Measurements from ENCODE around the gene INS. TPM values are rescaled to one million over a fixed set of nuclear protein-coding genes. Genes with fewer than 3 reads are reported as not detected.
A peak's percentile ranks its signal among the peaks of the same experiment; 100 is the strongest.

The INS gene
- polyA plus RNA-seq, 2 of the 4 experiments (the other 2 are of a cell fraction): not detected

DNA sequence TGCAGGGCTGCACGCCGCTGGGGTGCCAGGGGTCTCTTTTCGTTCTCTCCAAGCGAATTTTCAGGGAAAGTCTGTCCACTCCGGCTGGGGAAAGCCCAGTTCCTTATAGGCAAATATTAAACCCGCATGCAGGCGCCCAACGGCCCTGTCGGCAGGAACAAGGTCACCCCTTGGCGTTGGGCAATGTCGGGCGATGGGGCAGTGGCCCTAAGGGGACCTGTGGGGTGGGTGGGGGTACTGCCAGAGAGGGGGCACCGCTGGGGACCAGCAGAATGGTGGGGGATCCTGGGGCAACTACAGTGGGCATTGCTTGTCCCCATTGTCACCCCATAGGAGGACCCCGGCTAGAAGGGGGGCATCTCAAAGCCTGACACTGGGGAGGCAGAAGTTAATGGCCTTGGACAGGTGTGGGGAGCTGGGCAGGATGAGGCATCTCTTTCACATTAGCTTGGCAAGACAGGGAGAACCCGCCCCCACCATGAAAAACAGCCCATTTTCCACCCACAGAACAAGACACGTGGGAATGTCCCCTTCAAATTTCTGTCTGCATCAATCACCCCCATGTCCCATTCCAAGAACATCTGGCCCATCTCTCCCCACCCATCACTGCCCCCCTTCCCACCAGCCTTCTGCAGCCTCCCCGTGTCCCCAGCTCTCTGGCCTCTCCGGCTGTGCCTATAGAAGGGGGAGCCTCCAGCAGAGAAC, 16.3 kb downstream of the INS start (continued):
- TF ChIP-seq, protein P1, sequence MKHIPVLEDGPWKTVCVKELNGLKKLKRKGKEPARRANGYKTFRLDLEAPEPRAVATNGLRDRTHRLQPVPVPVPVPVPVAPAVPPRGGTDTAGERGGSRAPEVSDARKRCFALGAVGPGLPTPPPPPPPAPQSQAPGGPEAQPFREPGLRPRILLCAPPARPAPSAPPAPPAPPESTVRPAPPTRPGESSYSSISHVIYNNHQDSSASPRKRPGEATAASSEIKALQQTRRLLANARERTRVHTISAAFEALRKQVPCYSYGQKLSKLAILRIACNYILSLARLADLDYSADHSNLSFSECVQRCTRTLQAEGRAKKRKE (CRISPR knock-in tag; IDR thresholded peaks at IDR 0.05; ENCODE audit: low read depth): no peak
- no peak for TF ChIP-seq TP53 (CRISPR knock-in tag; IDR thresholded peaks at IDR 0.05)
- no peak for TF ChIP-seq EHMT2 (IDR thresholded peaks at IDR 0.05; ENCODE audit: low read depth)
- no peak for TF ChIP-seq FOSL2 (IDR thresholded peaks at IDR 0.05)
- no peak for TF ChIP-seq FOSL2 (CRISPR knock-in tag; IDR thresholded peaks at IDR 0.05)
- no peak for TF ChIP-seq EHF (CRISPR knock-in tag; IDR thresholded peaks at IDR 0.05)

DNA sequence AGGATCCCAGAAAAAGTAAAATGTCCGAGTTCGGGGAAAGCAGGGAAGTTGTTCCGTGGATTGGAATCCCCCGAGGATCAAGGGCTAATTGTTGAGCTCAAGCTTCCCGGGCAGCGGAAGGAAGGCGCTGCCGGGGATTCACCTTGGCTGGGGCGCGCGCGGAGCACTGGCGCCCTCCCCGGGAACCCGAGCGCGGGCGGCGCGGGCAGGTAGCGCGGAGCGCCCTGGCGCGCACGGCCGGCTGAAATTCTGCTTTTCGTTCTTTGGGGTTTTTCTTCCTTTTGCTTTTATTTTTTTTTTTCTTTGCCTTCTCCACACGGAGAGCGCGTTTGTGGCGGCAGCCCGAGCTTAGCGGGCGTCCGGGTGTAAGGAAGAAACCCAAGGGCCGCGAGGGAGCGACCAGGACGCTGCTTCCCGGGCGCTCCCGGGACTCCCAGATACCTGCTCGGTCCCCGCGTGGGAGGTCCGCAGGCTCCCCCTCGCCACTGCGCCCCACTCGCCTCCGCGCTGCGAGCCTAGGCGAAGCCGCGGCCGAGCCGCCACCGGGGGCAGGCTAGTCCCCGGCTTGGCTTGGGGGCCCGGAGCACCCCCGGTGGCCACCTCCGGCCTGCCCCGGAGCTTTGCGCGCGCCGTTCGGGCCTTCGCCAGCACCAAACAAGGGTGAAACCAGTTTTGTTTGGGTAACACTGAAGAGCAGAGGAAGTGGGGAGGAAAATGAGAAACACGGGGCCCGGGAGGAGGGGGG, 17.0 kb downstream of the INS start:
- no peak for FAIRE-seq
- Histone ChIP-seq H3K27ac (no peak overlapping the region), H3K4me1 (peaks cover 24% of the 10 kb centered on the region; the same call in 2 of the 3 replicates), H3K9me3 (no peaks in the 10 kb centered on the region), H3K4me2 (peak overlapping the region; percentile 73), H3K4me3 (no peak overlapping the region)
- ChIA-PET CTCF (interaction anchor here (0.6 to 25.5 kb wide), 12 partner anchors 8 to 547 kb away, joined by 3 to 1333 read pairs (median 5); partner anchors contain the start of genes IFITM10, INS and TH), POLR2A (interaction anchor here (0.5 kb wide), 1 partner anchor 67 kb away, joined by 3 read pairs; no protein-coding TSS in a partner anchor)
- TF ChIP-seq RARB (CRISPR knock-in tag; IDR thresholded peaks at IDR 0.05) (no peak), ELK1 (IDR thresholded peaks at IDR 0.05; ENCODE audit: low read depth, low read length) (no peak), RNF2 (IDR thresholded peaks at IDR 0.05; ENCODE audit: borderline replicate concordance, low read depth) (peak; percentile 93), SMC3 (IDR thresholded peaks at IDR 0.05) (peak; percentile 32; the same call in 2 of the 3 replicates), EP300 (IDR thresholded peaks at IDR 0.05) (no peak), RAD21 (conservative IDR thresholded peaks at IDR 0.05 in 1 of 2, IDR thresholded peaks at IDR 0.05 in 1 of 2) (peak; percentile 36 to 38; a peak in 3 of 5 replicates), HEYL (CRISPR knock-in tag; IDR thresholded peaks at IDR 0.05) (no peak), HDAC2 (IDR thresholded peaks at IDR 0.05) (peak; percentile 72; the same call in 1 of the 2 replicates), CBX8 (IDR thresholded peaks at IDR 0.05) (peak; percentile 60; the same call in 1 of the 2 replicates), CTCF (IDR thresholded peaks at IDR 0.05) (peak; percentile 23; the same call in 1 of the 3 replicates)
- TF ChIP-seq, protein P2, sequence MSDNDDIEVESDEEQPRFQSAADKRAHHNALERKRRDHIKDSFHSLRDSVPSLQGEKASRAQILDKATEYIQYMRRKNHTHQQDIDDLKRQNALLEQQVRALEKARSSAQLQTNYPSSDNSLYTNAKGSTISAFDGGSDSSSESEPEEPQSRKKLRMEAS (IDR thresholded peaks at IDR 0.05): no peak
- peak in 1 of 2 experiments; percentile 48; a peak in 2 of 6 replicates for ATAC-seq
- WGBS (ENCODE audit: missing lambda C conversion rate): 2% methylated on average over 51 of the region's 72 CpGs
- peak in 1 of 2 experiments; percentile 44 for DNase-seq (ENCODE audit: low read depth in 1 of 2, low spot score in 1 of 2)

DNA sequence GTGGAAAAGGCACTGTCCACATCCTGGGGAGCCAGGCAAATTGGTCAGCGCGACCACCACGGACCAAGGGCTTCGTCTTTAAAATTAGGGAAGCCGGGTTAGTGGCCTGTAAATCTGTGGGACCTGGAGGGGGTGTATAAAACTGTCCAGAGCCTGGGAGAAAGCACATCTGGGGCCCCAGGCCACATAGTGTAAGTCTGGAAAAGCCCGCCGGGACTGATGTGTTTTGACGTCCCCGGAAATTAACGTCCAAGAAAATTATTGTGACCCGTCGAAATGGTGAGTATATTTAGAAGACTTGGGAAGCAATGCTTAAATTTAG, 17.6 kb downstream of the INS start:
- peaks cover 24% of the 10 kb centered on the region; the same call in 2 of the 3 replicates for H3K4me1 ChIP-seq
- H3K27ac ChIP-seq: no peak overlapping the region
- ATAC-seq: no peak
- ChIA-PET CTCF (interaction anchor here (0.6 to 25.5 kb wide), 12 partner anchors 7 to 393 kb away, joined by 3 to 1333 read pairs (median 5); partner anchors contain the start of gene IFITM10), POLR2A (interaction anchor here (0.5 kb wide), 1 partner anchor 66 kb away, joined by 3 read pairs; no protein-coding TSS in a partner anchor)
- no peak for DNase-seq (ENCODE audit: low read depth in 1 of 2, low spot score in 1 of 2)
- no peak for FAIRE-seq
- no peak overlapping the region for H3K4me3 ChIP-seq
- no peaks in the 10 kb centered on the region for H3K9me3 ChIP-seq
- H3K4me2 ChIP-seq: peak overlapping the region; percentile 73
- 12% methylated on average over 12 of the region's 12 CpGs for WGBS (ENCODE audit: missing lambda C conversion rate)
- no peak for TF ChIP-seq ZFP36 (IDR thresholded peaks at IDR 0.05; ENCODE audit: borderline replicate concordance, partially characterized antibody)
- no peak for TF ChIP-seq ZNF302 (CRISPR knock-in tag; IDR thresholded peaks at IDR 0.05)
- no peak for TF ChIP-seq ZC3H11A (IDR thresholded peaks at IDR 0.05)
- TF ChIP-seq, protein P2 (IDR thresholded peaks at IDR 0.05): no peak
- no peak for TF ChIP-seq CBX2 (IDR thresholded peaks at IDR 0.05; ENCODE audit: borderline replicate concordance, low read depth)
- no peak for TF ChIP-seq REST (IDR thresholded peaks at IDR 0.05)
- TF ChIP-seq KDM5A (IDR thresholded peaks at IDR 0.05): no peak
- no peak for TF ChIP-seq POLR2A (IDR thresholded peaks at IDR 0.05; ENCODE audit: low read length)
- TF ChIP-seq, protein P3, sequence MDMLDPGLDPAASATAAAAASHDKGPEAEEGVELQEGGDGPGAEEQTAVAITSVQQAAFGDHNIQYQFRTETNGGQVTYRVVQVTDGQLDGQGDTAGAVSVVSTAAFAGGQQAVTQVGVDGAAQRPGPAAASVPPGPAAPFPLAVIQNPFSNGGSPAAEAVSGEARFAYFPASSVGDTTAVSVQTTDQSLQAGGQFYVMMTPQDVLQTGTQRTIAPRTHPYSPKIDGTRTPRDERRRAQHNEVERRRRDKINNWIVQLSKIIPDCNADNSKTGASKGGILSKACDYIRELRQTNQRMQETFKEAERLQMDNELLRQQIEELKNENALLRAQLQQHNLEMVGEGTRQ (IDR thresholded peaks at IDR 0.05): no peak

All from A549 (cell line).